ENCODE results near the gene EFL1. TPM values are rescaled to one million over a fixed set of nuclear protein-coding genes. Genes with fewer than 3 reads are reported as not detected.

The EFL1 gene
- total RNA-seq, 1 donor from 2014 or later = 26.6 TPM

DNA sequence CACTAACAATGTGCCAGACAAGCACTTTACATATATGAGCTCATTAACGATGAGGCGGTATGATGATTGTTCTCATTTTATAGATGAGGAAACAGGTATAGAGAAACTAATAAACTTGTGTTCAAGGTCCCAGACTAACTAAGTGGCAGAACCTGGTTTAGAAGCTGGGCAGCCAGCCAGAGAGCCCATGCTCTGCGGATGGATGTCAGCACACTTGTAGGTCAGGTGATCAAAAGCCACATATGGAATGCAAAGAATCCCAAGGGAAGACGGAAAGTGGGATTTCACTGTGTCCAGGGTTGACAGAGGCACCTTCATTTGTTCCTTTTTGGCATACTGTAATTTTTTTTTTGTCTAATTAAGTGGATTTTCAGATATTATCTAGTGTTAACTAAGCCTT, 103.7 kb downstream of the EFL1 start:
- Mint-ChIP-seq H3K27ac (no peak overlapping the region), H3K27me3 (ENCODE audit: low read depth) (no peaks in the 10 kb centered on the region), H3K9me3 (no peaks in the 10 kb centered on the region), H3K4me1 (ENCODE audit: low read depth) (no peaks in the 10 kb centered on the region), H3K36me3 (ENCODE audit: low read depth) (peaks cover 13% of the 10 kb centered on the region), H3K4me3 (ENCODE audit: low read depth) (no peak overlapping the region)
- DNase-seq (ENCODE audit: low spot score) = no peak
- intact Hi-C loops (cut with micrococcal nuclease) = no loop called here

DNA sequence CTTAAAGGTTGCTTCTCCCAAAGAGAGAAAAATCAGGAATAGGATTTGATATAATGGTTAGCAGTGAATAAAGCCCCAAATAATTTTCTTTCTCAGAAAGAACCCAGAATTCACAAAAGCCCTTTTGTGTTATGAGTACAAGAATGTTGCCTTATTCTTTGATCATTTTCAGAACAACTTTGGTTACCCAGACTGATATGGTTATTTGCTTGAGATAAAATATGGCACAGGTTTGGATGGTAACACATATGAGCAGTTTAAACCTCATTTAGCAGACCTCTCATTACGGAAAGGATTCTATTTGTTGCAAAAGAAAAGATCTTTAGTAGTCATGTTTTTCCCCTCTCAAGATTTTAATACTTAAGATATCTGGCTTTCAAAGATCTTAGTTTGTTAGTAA, 111.9 kb downstream of the EFL1 start:
- peaks cover 22% of the 10 kb centered on the region for H3K36me3 Mint-ChIP-seq (ENCODE audit: low read depth)

DNA sequence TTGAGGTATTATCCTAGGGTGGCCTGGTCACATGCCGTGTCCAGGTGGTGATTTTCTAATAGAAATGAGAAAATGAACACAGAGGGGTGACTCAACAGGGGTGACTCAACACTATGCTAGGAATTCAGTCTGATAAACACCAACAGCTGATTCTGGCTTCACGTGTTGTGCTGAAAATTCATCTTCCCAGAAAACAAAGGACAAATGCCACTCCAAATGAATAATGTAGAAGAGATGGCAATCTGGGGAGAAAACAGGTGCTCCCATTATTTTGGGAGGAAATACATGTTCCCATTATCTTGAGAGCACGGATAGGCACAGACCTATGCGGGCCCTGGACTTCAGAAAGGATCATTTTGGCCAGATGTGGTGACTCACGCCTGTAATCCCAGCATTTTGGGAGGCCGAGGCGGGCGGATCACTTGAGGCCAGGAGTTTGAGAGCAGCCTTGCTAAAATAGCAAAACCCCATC, 115.5 kb downstream of the EFL1 start:
- H3K27me3 Mint-ChIP-seq (ENCODE audit: low read depth) = no peaks in the 10 kb centered on the region
- intact Hi-C loops (cut with micrococcal nuclease) = no loop called here
- no peak overlapping the region for H3K27ac Mint-ChIP-seq
- no peaks in the 10 kb centered on the region for H3K4me1 Mint-ChIP-seq (ENCODE audit: low read depth)
- H3K9me3 Mint-ChIP-seq = no peaks in the 10 kb centered on the region
- no peak overlapping the region for H3K4me3 Mint-ChIP-seq (ENCODE audit: low read depth)
- peaks cover 17% of the 10 kb centered on the region for H3K36me3 Mint-ChIP-seq (ENCODE audit: low read depth)
- DNase-seq (ENCODE audit: low spot score) = no peak

More for the DNA sequence above, 111.9 kb downstream of the EFL1 start:
- no peak overlapping the region for H3K4me3 Mint-ChIP-seq (ENCODE audit: low read depth)
- H3K27me3 Mint-ChIP-seq (ENCODE audit: low read depth) = no peaks in the 10 kb centered on the region
- DNase-seq (ENCODE audit: low spot score) = no peak
- H3K9me3 Mint-ChIP-seq = no peaks in the 10 kb centered on the region
- H3K27ac Mint-ChIP-seq = no peak overlapping the region
- intact Hi-C loops (cut with micrococcal nuclease) = no loop called here
- H3K4me1 Mint-ChIP-seq (ENCODE audit: low read depth) = no peaks in the 10 kb centered on the region

DNA sequence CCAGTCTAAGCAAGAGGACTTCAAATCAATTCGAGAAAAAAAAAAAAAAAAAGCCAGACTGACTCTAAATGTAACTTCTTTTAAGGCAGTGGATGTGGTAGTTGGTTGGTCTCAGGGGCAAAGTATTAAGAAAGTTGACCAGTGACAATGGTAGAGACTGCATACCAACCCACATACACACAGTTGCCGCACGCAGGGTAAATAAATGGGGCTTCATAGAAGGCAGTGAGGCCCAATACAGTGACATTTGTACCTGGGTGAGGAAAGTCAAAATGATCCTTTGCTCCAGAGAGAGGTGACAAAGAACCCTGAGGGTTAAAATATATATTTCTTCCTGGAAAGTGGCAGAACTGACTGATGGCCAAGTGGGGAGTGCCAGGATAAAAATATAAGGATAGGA, 116.0 kb downstream of the EFL1 start:
- intact Hi-C loops (cut with micrococcal nuclease) = no loop called here
- H3K27me3 Mint-ChIP-seq (ENCODE audit: low read depth) = no peaks in the 10 kb centered on the region
- no peaks in the 10 kb centered on the region for H3K9me3 Mint-ChIP-seq
- H3K4me1 Mint-ChIP-seq (ENCODE audit: low read depth) = no peaks in the 10 kb centered on the region
- H3K4me3 Mint-ChIP-seq (ENCODE audit: low read depth) = no peak overlapping the region
- peaks cover 13% of the 10 kb centered on the region for H3K36me3 Mint-ChIP-seq (ENCODE audit: low read depth)
- no peak for DNase-seq (ENCODE audit: low spot score)
- H3K27ac Mint-ChIP-seq = no peak overlapping the region

DNA sequence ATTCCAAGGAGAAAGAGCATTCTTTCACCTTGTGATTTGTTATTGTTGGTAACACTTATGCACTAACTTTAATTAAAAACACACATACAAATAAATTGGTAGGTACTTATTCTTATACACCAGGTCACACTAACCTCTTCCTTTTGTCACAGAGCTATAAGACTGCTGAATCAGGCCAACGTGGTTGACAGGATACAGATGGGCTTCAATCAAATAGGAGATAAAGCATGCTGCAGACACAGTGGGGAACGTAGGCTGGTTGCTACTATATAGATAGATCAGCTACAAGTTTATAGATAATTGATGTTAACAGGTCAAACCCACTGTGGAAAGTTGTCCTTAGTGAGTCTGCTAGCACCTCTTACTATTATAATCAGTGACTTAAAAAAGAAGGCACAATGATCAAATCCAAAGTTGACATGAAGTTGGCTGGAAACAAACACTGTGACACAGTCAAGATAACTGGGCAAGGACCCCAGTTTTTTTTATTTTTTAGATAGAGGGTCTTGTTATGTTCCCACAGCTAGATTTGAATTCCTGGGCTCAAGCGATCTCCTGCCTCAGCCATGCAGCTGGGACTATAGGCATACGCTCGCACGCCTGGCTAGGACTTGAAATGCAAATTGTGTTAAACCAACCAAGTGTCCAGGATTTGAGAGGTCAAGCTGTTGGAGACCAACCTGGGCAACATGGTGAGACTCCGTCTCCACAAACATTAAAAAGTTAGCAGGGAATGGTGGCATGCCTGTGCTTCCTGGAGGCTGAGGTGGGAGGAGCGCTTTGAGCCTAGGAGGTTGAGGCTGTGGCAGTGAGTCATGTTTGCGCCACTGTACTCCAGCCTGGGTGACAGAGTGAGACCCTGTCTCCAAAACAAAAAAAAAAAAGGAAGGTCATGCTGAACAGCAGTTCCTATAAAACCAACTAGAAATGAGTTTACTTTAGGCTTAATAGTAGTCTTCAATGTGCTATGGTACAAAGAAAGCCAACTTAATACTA, 118.8 kb downstream of the EFL1 start:
- Mint-ChIP-seq H3K9me3 (no peaks in the 10 kb centered on the region), H3K27me3 (ENCODE audit: low read depth) (no peaks in the 10 kb centered on the region), H3K4me1 (ENCODE audit: low read depth) (peaks cover 5% of the 10 kb centered on the region), H3K36me3 (ENCODE audit: low read depth) (peaks cover 2% of the 10 kb centered on the region), H3K4me3 (ENCODE audit: low read depth) (no peak overlapping the region), H3K27ac (no peak overlapping the region)
- intact Hi-C loops (cut with micrococcal nuclease) = no loop called here
- no peak for DNase-seq (ENCODE audit: low spot score)

DNA sequence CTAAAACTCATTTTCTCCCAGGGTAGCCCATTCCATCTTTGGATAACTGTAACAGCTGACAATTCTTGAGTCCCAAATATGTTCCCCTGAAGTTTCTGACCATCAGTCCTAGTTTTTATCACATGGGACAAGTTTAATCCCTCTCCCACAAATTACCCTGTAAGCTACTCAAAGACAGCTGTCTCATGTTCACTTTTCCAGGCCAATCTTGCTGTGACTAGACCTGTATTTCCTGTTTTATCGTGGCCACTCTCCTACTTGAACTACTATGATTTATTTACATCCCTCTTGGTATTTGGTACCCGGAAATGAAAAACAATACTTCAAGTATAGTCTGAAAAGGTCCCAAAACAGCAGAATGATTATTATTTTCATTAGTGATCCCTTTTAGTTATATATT, 121.6 kb downstream of the EFL1 start:
- no peak for DNase-seq (ENCODE audit: low spot score)
- H3K4me1 Mint-ChIP-seq (ENCODE audit: low read depth) = peaks cover 5% of the 10 kb centered on the region
- no peaks in the 10 kb centered on the region for H3K9me3 Mint-ChIP-seq
- H3K27me3 Mint-ChIP-seq (ENCODE audit: low read depth) = no peaks in the 10 kb centered on the region
- peak overlapping the region; percentile 7 for H3K27ac Mint-ChIP-seq
- no peak overlapping the region for H3K4me3 Mint-ChIP-seq (ENCODE audit: low read depth)
- intact Hi-C loops (cut with micrococcal nuclease) = no loop called here
- H3K36me3 Mint-ChIP-seq (ENCODE audit: low read depth) = peaks cover 15% of the 10 kb centered on the region

DNA sequence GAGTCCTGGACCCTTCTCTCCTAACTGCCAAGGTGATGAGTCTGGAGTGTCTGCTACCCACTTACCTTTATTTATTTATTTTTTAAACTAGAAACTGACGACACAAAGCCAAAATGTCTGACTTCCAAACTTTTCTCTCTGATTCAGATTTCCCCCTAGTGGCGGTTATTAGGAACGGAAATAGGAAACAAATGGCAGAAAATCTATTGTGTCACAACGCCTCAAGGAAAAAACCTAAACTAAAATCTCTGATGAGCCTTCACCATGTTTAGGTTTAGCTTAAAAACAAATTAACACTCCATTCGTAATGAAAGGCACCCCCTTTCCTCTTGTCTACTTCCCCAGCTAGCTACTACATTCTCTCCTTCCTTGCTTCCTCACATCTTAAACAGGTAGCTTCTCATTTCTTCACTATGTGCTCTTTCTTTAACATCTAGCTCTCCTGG, 122.7 kb downstream of the EFL1 start:
- Mint-ChIP-seq H3K4me1 (ENCODE audit: low read depth) (peaks cover 5% of the 10 kb centered on the region), H3K27ac (no peak overlapping the region), H3K36me3 (ENCODE audit: low read depth) (peaks cover 22% of the 10 kb centered on the region), H3K27me3 (ENCODE audit: low read depth) (no peaks in the 10 kb centered on the region), H3K9me3 (no peaks in the 10 kb centered on the region), H3K4me3 (ENCODE audit: low read depth) (no peak overlapping the region)
- no peak for DNase-seq (ENCODE audit: low spot score)
- intact Hi-C loops (cut with micrococcal nuclease) = no loop called here

DNA sequence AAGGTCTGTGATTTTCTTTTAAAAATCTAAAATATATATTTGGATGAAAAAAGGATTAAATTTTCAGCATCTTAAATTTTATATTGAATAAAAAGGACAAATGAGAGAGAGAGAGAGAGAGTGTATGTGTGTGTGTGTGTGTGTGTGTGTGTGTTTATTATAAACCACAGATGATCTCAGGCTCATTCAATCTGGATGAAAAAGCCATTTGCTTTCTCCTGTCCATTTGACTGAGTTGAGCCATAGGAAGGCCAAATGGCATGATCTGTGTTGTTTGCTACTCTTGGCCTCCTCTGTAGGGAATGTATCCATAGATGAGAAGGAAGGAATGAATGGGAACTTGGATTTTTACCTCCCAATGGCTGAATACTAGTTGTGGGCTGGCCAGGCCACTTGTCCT, 124.2 kb downstream of the EFL1 start:
- DNase-seq (ENCODE audit: low spot score) = no peak
- Mint-ChIP-seq H3K4me3 (ENCODE audit: low read depth) (no peak overlapping the region), H3K27me3 (ENCODE audit: low read depth) (no peaks in the 10 kb centered on the region), H3K4me1 (ENCODE audit: low read depth) (peaks cover 5% of the 10 kb centered on the region), H3K27ac (no peak overlapping the region), H3K9me3 (no peaks in the 10 kb centered on the region), H3K36me3 (ENCODE audit: low read depth) (peaks cover 33% of the 10 kb centered on the region)
- intact Hi-C loops (cut with micrococcal nuclease) = no loop called here

DNA sequence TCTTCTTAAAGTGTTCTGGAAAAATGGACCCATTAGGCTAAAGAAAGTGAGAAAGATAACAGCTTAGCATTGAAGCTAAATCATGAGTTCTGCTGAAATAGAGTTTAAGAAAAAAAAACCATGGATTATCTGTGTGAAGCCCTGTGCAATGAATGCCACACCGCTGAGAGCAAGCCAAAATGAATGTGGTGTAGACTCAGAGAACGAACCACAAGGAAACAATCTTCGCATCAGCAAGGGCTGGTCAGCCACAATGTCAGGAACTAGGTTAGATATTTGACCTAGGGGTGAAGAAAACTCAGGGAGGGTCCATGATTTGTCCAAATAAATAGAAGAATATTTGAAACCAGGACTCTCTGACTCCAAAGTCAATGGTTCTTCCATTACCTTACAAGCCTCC, 125.3 kb downstream of the EFL1 start:
- no peaks in the 10 kb centered on the region for H3K9me3 Mint-ChIP-seq
- H3K27ac Mint-ChIP-seq = no peak overlapping the region
- H3K4me3 Mint-ChIP-seq (ENCODE audit: low read depth) = no peak overlapping the region
- DNase-seq (ENCODE audit: low spot score) = no peak
- H3K4me1 Mint-ChIP-seq (ENCODE audit: low read depth) = peaks cover 5% of the 10 kb centered on the region
- no peaks in the 10 kb centered on the region for H3K27me3 Mint-ChIP-seq (ENCODE audit: low read depth)
- peaks cover 36% of the 10 kb centered on the region for H3K36me3 Mint-ChIP-seq (ENCODE audit: low read depth)
- intact Hi-C loops (cut with micrococcal nuclease) = no loop called here

DNA sequence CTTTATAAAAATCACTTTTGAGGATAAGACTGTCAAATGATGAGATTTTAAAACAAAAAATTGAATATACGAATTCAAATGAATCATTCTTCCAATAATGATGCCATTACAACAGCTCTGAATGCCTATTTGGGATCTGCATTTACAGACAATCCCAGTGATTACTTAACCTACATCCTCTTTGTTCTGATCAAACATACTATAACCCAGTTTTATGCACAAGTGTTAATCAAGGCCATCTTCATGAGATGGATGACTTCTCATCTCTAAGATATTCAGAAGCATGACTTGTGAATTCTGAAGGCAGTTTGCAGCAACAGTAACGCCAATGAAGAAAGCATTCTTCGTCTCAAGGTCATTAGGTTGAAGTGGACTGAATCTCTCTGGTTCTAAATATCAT, 126.4 kb downstream of the EFL1 start:
- H3K9me3 Mint-ChIP-seq = no peaks in the 10 kb centered on the region
- no peak overlapping the region for H3K4me3 Mint-ChIP-seq (ENCODE audit: low read depth)
- peaks cover 5% of the 10 kb centered on the region for H3K4me1 Mint-ChIP-seq (ENCODE audit: low read depth)
- H3K36me3 Mint-ChIP-seq (ENCODE audit: low read depth) = peaks cover 39% of the 10 kb centered on the region
- DNase-seq (ENCODE audit: low spot score) = no peak
- H3K27ac Mint-ChIP-seq = no peak overlapping the region
- H3K27me3 Mint-ChIP-seq (ENCODE audit: low read depth) = no peaks in the 10 kb centered on the region
- intact Hi-C loops (cut with micrococcal nuclease) = no loop called here

DNA sequence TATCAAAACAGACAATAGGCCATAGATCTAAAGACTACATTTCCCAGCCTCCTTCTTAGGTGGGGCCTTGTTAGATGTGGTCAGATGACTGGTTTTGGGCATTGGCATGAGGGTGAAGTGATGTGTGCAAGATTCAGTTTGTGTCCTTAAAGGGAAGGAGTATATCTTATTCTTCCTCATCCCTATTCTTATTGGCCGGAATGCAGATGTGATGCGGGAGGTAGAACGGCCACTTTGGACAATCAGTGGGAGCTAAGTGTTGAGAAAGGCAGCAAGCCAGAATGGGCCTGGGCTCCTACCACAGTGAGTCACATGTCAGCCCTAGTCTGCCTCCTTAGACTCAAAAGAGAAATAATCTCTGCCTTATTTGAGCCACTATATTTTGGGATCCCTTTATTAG, 126.9 kb downstream of the EFL1 start:
- intact Hi-C loops (cut with micrococcal nuclease) = no loop called here
- Mint-ChIP-seq H3K9me3 (no peaks in the 10 kb centered on the region), H3K27ac (no peak overlapping the region), H3K4me1 (ENCODE audit: low read depth) (peaks cover 5% of the 10 kb centered on the region), H3K4me3 (ENCODE audit: low read depth) (no peak overlapping the region), H3K27me3 (ENCODE audit: low read depth) (no peaks in the 10 kb centered on the region), H3K36me3 (ENCODE audit: low read depth) (peaks cover 40% of the 10 kb centered on the region)
- DNase-seq (ENCODE audit: low spot score) = no peak

DNA sequence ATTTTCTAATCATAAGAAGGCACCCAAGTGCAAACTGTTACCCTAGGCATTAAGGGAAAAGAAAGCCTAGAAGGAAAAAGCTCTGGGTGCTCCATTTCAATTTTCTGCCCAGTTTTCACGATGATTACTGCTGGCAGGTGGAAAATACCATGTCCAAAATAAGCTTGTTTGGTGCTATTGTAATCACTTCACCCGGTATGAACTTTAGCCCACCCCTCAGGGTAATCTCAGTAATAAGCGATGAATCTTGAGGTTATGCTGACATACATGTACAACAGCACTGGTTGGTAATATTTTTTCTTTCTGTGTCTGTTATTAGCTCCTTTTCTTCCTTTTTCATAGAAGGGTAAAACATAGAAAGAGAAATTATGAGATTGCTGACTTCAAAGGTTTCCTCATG, 128.1 kb downstream of the EFL1 start:
- H3K36me3 Mint-ChIP-seq (ENCODE audit: low read depth) = peaks cover 50% of the 10 kb centered on the region
- intact Hi-C loops (cut with micrococcal nuclease) = no loop called here
- no peaks in the 10 kb centered on the region for H3K27me3 Mint-ChIP-seq (ENCODE audit: low read depth)

DNA sequence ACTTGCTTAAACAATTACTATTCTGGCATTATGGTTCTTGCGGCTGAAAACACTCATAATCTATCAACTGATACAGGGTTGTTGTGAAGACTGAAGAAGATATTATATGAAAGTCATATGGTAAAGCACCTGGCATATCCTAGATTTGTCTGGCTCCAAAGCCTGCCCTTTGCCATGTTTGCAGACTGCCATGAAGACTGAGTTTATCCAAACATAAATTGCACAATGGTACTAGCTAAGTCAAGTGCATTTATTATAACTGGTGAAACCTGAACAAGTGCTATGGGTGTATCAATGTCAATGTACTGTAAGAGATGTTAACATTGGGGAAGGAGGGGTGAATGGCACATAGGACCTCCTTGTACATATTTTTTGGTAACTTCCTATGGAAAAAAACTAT, 129.3 kb downstream of the EFL1 start:
- peaks cover 46% of the 10 kb centered on the region for H3K36me3 Mint-ChIP-seq (ENCODE audit: low read depth)
- peaks cover 8% of the 10 kb centered on the region for H3K4me1 Mint-ChIP-seq (ENCODE audit: low read depth)
- intact Hi-C loops (cut with micrococcal nuclease) = no loop called here
- H3K4me3 Mint-ChIP-seq (ENCODE audit: low read depth) = no peak overlapping the region
- no peaks in the 10 kb centered on the region for H3K9me3 Mint-ChIP-seq
- no peak overlapping the region for H3K27ac Mint-ChIP-seq
- H3K27me3 Mint-ChIP-seq (ENCODE audit: low read depth) = no peaks in the 10 kb centered on the region
- no peak for DNase-seq (ENCODE audit: low spot score)

More for the DNA sequence above, 128.1 kb downstream of the EFL1 start:
- Mint-ChIP-seq H3K9me3 (no peaks in the 10 kb centered on the region), H3K27ac (no peak overlapping the region), H3K4me3 (ENCODE audit: low read depth) (no peak overlapping the region), H3K4me1 (ENCODE audit: low read depth) (no peaks in the 10 kb centered on the region)
- no peak for DNase-seq (ENCODE audit: low spot score)
